ENCODE results near the gene MAGI2. TPM values are rescaled to one million over a fixed set of nuclear protein-coding genes. Genes with fewer than 3 reads are reported as not detected.

Gene MAGI2
- total and polyA plus RNA-seq, 2 of the 13 experiments (the other 11 are each of a cell fraction or from before 2014, with no cell fraction given) = 1.5 to 3.8 TPM

- TF ChIP-seq, protein P1, sequence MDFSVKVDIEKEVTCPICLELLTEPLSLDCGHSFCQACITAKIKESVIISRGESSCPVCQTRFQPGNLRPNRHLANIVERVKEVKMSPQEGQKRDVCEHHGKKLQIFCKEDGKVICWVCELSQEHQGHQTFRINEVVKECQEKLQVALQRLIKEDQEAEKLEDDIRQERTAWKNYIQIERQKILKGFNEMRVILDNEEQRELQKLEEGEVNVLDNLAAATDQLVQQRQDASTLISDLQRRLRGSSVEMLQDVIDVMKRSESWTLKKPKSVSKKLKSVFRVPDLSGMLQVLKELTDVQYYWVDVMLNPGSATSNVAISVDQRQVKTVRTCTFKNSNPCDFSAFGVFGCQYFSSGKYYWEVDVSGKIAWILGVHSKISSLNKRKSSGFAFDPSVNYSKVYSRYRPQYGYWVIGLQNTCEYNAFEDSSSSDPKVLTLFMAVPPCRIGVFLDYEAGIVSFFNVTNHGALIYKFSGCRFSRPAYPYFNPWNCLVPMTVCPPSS (IDR thresholded peaks at IDR 0.05) = no peak
- TF ChIP-seq FOXO1 (CRISPR knock-in tag; IDR thresholded peaks at IDR 0.05) (no peak), ZNF672 (CRISPR knock-in tag; IDR thresholded peaks at IDR 0.05) (no peak)
Observed at GRCh38 chr7:78011642-78012041, 1441.8 kb downstream of the MAGI2 start (continued).

GRCh38 chr7:78007231-78007630 lies 1446.2 kb downstream of the MAGI2 start:
- H3K4me3 ChIP-seq (replicated peaks in 1 of 3; ENCODE audit: insufficient read depth in 1 of 3, low read depth in 2 of 3, low read length in 3 of 3) = no peak overlapping the region
- H3K36me3 ChIP-seq (replicated peaks in 1 of 2; ENCODE audit: control insufficient read depth in 1 of 2, insufficient read depth in 2 of 2, low read length in 2 of 2) = no peaks in the 10 kb centered on the region
- no peaks in the 10 kb centered on the region for H3K79me2 ChIP-seq (ENCODE audit: insufficient read depth, low read length)
- DNase-seq (ENCODE audit: low spot score) (no peak), FAIRE-seq (no peak), ATAC-seq (no peak)
- intact Hi-C loops (cut with micrococcal nuclease; ENCODE audit: unreplicated experiment) = no loop called here
- no peaks in the 10 kb centered on the region for H3K9me3 ChIP-seq (ENCODE audit: low read length)
- no peak overlapping the region for H3K4me2 ChIP-seq (ENCODE audit: low read depth, low read length)
- TF ChIP-seq ARID4A (CRISPR knock-in tag; IDR thresholded peaks at IDR 0.05; ENCODE audit: borderline replicate concordance) (no peak), ZNF605 (CRISPR knock-in tag; IDR thresholded peaks at IDR 0.05) (no peak), ARNTL (CRISPR knock-in tag; IDR thresholded peaks at IDR 0.05) (no peak), ZNF12 (CRISPR knock-in tag; IDR thresholded peaks at IDR 0.05) (no peak), HNRNPLL (IDR thresholded peaks at IDR 0.05; ENCODE audit: low read depth, low read length, poor library complexity, severe bottlenecking) (no peak), MZF1 (CRISPR knock-in tag; IDR thresholded peaks at IDR 0.05; ENCODE audit: borderline replicate concordance) (no peak), KDM3A (CRISPR knock-in tag; IDR thresholded peaks at IDR 0.05; ENCODE audit: low read depth) (no peak), HNF4G (IDR thresholded peaks at IDR 0.05; ENCODE audit: borderline replicate concordance, low read depth, low read length) (no peak), HNF4G (CRISPR knock-in tag; IDR thresholded peaks at IDR 0.05; ENCODE audit: borderline replicate concordance, low read depth) (no peak), NKX3-1 (CRISPR knock-in tag; IDR thresholded peaks at IDR 0.05) (no peak), MXD3 (CRISPR knock-in tag; IDR thresholded peaks at IDR 0.05) (no peak), NFE2 (CRISPR knock-in tag; IDR thresholded peaks at IDR 0.05) (no peak), LCORL (IDR thresholded peaks at IDR 0.05) (no peak), LCORL (CRISPR knock-in tag; IDR thresholded peaks at IDR 0.05) (no peak), SMAD9 (CRISPR knock-in tag; IDR thresholded peaks at IDR 0.05) (no peak), ZFP82 (CRISPR knock-in tag; IDR thresholded peaks at IDR 0.05; ENCODE audit: borderline replicate concordance) (no peak), CHCHD3 (CRISPR knock-in tag; IDR thresholded peaks at IDR 0.05) (no peak)
- H3K27me3 ChIP-seq (ENCODE audit: control insufficient read depth in 1 of 2, insufficient read depth in 2 of 2, low read length in 2 of 2) = peaks cover 0 to 14% of the 10 kb centered on the region in 2 experiments; a peak in 2 of 5 replicates
- no peaks in the 10 kb centered on the region for H4K20me1 ChIP-seq (ENCODE audit: insufficient read depth, low read length)
- H2AFZ ChIP-seq (ENCODE audit: low read length) = no peak overlapping the region
- ChIA-PET CTCF (ENCODE audit: low intra/inter-chr PET ratio, low total read pairs) (no interaction called here), POLR2A (no interaction called here)
- no TSS peak for BruUV-seq (replicated peaks)
- no peak overlapping the region for H3K27ac ChIP-seq (ENCODE audit: extremely low read length, insufficient read depth, low read length)
- H3K4me1 ChIP-seq (ENCODE audit: insufficient read depth, low read length) = peaks cover 9% of the 10 kb centered on the region; the same call in 1 of the 2 replicates
- in situ Hi-C loops (cut with HindIII; ENCODE audit: extremely low pct_ligation_motif_present, low pct_unique_long_range_greater_than_20kb) = no loop called here
- no peak overlapping the region for H3K9ac ChIP-seq (ENCODE audit: insufficient read depth, low read depth, low read length)
- WGBS (ENCODE audit: low lambda C conversion rate) = 11% methylated on average over 2 of the region's 3 CpGs
